Mucosa of rectum (tissue), 2 donors: ENCODE data around the gene UGT2B7.

Experiments used
- H3K27ac ChIP-seq, 2 donors: one replicate each; pipeline ENCODE4 v1.7.0; 2013; ENCODE audit warnings: inconsistent platforms in 2 of 2, low read depth in 2 of 2, low read length in 2 of 2
- H3K27me3 ChIP-seq, 2 donors: one replicate each; pipeline ENCODE4 v1.7.0; 2013; ENCODE audit warnings: low read length in 2 of 2; ENCODE audit not compliant: control insufficient read depth in 2 of 2, insufficient read depth in 2 of 2
- H3K36me3 ChIP-seq, 2 donors: one replicate each; pipeline ENCODE4 v1.7.0; 2013; ENCODE audit warnings: low read length in 2 of 2; ENCODE audit not compliant: control insufficient read depth in 2 of 2, insufficient read depth in 2 of 2
- H3K4me1 ChIP-seq, 2 donors: one replicate each; pipeline ENCODE4 v1.7.0; 2013; ENCODE audit warnings: low read length in 2 of 2, mild to moderate bottlenecking in 1 of 2; ENCODE audit not compliant: control insufficient read depth in 2 of 2, insufficient read depth in 2 of 2
- H3K4me3 ChIP-seq, 2 donors: one replicate each; pipeline ENCODE4 v1.7.0; 2013; ENCODE audit warnings: low read length in 2 of 2
- H3K9ac ChIP-seq, 2 donors: one replicate each; pipeline ENCODE4 v1.7.0; 2013; ENCODE audit warnings: low read length in 2 of 2, low read depth in 1 of 2, mild to moderate bottlenecking in 1 of 2
- H3K9me3 ChIP-seq, 2 donors: one replicate each; pipeline ENCODE4 v1.7.0; 2013; ENCODE audit warnings: low read length in 2 of 2; ENCODE audit not compliant: control insufficient read depth in 2 of 2
- donor health status: healthy.
- donor health status: Normal muscosa, but diverticular disease.

Gene UGT2B7

GRCh38 chr4:69078852-69079251 lies 17.4 kb upstream of the UGT2B7 start:
- Histone ChIP-seq H3K36me3 (no peaks in the 10 kb centered on the region), H3K9ac (no peak overlapping the region), H3K4me3 (no peak overlapping the region), H3K9me3 (no peaks in the 10 kb centered on the region), H3K27ac (no peak overlapping the region), H3K4me1 (no peaks in the 10 kb centered on the region), H3K27me3 (no peaks in the 10 kb centered on the region)

GRCh38 chr4:69088473-69088872 lies 7.8 kb upstream of the UGT2B7 start:
- Histone ChIP-seq H3K4me1 (no peaks in the 10 kb centered on the region), H3K27me3 (no peaks in the 10 kb centered on the region), H3K9ac (no peak overlapping the region), H3K9me3 (no peaks in the 10 kb centered on the region), H3K4me3 (no peak overlapping the region), H3K27ac (no peak overlapping the region), H3K36me3 (no peaks in the 10 kb centered on the region)

- no peaks in the 10 kb centered on the region for H3K36me3 ChIP-seq
- no peak overlapping the region for H3K27ac ChIP-seq
- H3K9ac ChIP-seq = no peak overlapping the region
- no peaks in the 10 kb centered on the region for H3K27me3 ChIP-seq
- no peaks in the 10 kb centered on the region for H3K9me3 ChIP-seq
- H3K4me1 ChIP-seq = no peaks in the 10 kb centered on the region
- H3K4me3 ChIP-seq = no peak overlapping the region
Observed at GRCh38 chr4:69089388-69089787, 6.9 kb upstream of the UGT2B7 start.

GRCh38 chr4:69092190-69092589 lies 4.1 kb upstream of the UGT2B7 start:
- no peak overlapping the region for H3K4me3 ChIP-seq
- no peak overlapping the region for H3K27ac ChIP-seq
- H3K27me3 ChIP-seq = no peaks in the 10 kb centered on the region
- H3K4me1 ChIP-seq = peaks cover 0 to 6% of the 10 kb centered on the region in 2 donors
- no peaks in the 10 kb centered on the region for H3K36me3 ChIP-seq
- no peaks in the 10 kb centered on the region for H3K9me3 ChIP-seq
- no peak overlapping the region for H3K9ac ChIP-seq

GRCh38 chr4:69092980-69093568 lies 3.2 kb upstream of the UGT2B7 start:
- no peak overlapping the region for H3K4me3 ChIP-seq
- H3K27me3 ChIP-seq = no peaks in the 10 kb centered on the region
- H3K9me3 ChIP-seq = no peaks in the 10 kb centered on the region
- no peak overlapping the region for H3K27ac ChIP-seq
- H3K9ac ChIP-seq = no peak overlapping the region
- H3K36me3 ChIP-seq = no peaks in the 10 kb centered on the region
- H3K4me1 ChIP-seq = peaks cover 0 to 6% of the 10 kb centered on the region in 2 donors

- H3K9me3 ChIP-seq = no peaks in the 10 kb centered on the region
- H3K27ac ChIP-seq = no peak overlapping the region
- H3K4me3 ChIP-seq = no peak overlapping the region
- no peak overlapping the region for H3K9ac ChIP-seq
- H3K36me3 ChIP-seq = no peaks in the 10 kb centered on the region
- no peaks in the 10 kb centered on the region for H3K27me3 ChIP-seq
- peaks cover 0 to 6% of the 10 kb centered on the region in 2 donors for H3K4me1 ChIP-seq
Observed at GRCh38 chr4:69093681-69094080, 2.6 kb upstream of the UGT2B7 start.

GRCh38 chr4:69095301-69095731 lies 958 bp upstream of the UGT2B7 start:
- H3K27me3 ChIP-seq = no peaks in the 10 kb centered on the region
- no peaks in the 10 kb centered on the region for H3K9me3 ChIP-seq
- H3K9ac ChIP-seq = no peak overlapping the region
- H3K27ac ChIP-seq = no peak overlapping the region
- H3K36me3 ChIP-seq = no peaks in the 10 kb centered on the region
- H3K4me1 ChIP-seq = peaks cover 0 to 6% of the 10 kb centered on the region in 2 donors
- no peak overlapping the region for H3K4me3 ChIP-seq

- H3K27ac ChIP-seq = peak overlapping the region; percentile 2 to 25
- H3K9ac ChIP-seq = no peak overlapping the region
- no peaks in the 10 kb centered on the region for H3K27me3 ChIP-seq
Observed at GRCh38 chr4:69096810-69097209, 536 bp downstream of the UGT2B7 start.

GRCh38 chr4:69098470-69098869 lies 2.2 kb downstream of the UGT2B7 start:
- Histone ChIP-seq H3K4me1 (peaks cover 0 to 6% of the 10 kb centered on the region in 2 donors), H3K9ac (no peak overlapping the region), H3K36me3 (no peaks in the 10 kb centered on the region), H3K27ac (no peak overlapping the region), H3K9me3 (no peaks in the 10 kb centered on the region), H3K27me3 (no peaks in the 10 kb centered on the region), H3K4me3 (peak overlapping the region in 1 of 2 donors; percentile 23)

More at GRCh38 chr4:69096810-69097209, 536 bp downstream of the UGT2B7 start:
- no peaks in the 10 kb centered on the region for H3K9me3 ChIP-seq
- peaks cover 0 to 6% of the 10 kb centered on the region in 2 donors for H3K4me1 ChIP-seq
- peak overlapping the region in 1 of 2 donors; percentile 0 for H3K4me3 ChIP-seq
- H3K36me3 ChIP-seq = no peaks in the 10 kb centered on the region

- Histone ChIP-seq H3K4me3 (no peak overlapping the region), H3K27me3 (no peaks in the 10 kb centered on the region), H3K9ac (no peak overlapping the region), H3K36me3 (no peaks in the 10 kb centered on the region), H3K9me3 (no peaks in the 10 kb centered on the region), H3K4me1 (peaks cover 0 to 6% of the 10 kb centered on the region in 2 donors), H3K27ac (no peak overlapping the region)
Observed at GRCh38 chr4:69099910-69100309, 3.6 kb downstream of the UGT2B7 start.
